Left cardiac atrium (tissue), 4 donors: ENCODE measurements around the gene MYO9A. TPM values are rescaled to one million over a fixed set of nuclear protein-coding genes. Genes with fewer than 3 reads are reported as not detected.
A peak's percentile ranks its signal among the peaks of the same experiment; 100 is the strongest.

Experiments
- ATAC-seq, 2 donors: fragments of 200-7000 bp; cut with Tn5 transposase; one replicate each; pipeline ENCODE4 v1.9.1; 2020; ENCODE audit warnings: mild to moderate bottlenecking in 2 of 2, moderate library complexity in 2 of 2
- DNase-seq: peaks from one replicate; pipeline ENCODE4 v3.0.0-alpha.2; 2020
- intact Hi-C, 2 donors: fragments of 100-400 bp; cut with DNase I; formaldehyde crosslinking; loops; one replicate each; pipeline versions ENCODE4 v1.14.1 to v1.15.1; 2022 to 2023
- total RNA-seq, 2 donors: library from RNA; stranded (reverse); fragmentation: NEBNext Ultra II Directional; extraction: Animal tissue kit (Norgen Biotek cat#: 25700); gene quantifications; one replicate each; pipeline ENCODE4 v1.2.1, GENCODE V29; 2021
- donor health status: DM: no; HTN: yes; CAD: no.
- donor health status: DM: no; HTN: yes; CAD: no; lungs with severe emphysema.
- donor health status: DM: yes; HTN: yes; CAD: no.
- donor health status: Dilated cardiomyopathy.

Gene MYO9A
- total RNA-seq, 2 donors from 2014 or later = 30.3 to 31.8 TPM

GRCh38 chr15:71781965-71782265, 336.0 kb downstream of the MYO9A start:
- ATAC-seq (no peak), DNase-seq (no peak)
- intact Hi-C loops = no loop called here

GRCh38 chr15:71781179-71781964, 336.6 kb downstream of the MYO9A start:
- intact Hi-C loops = no loop called here
- no peak for DNase-seq
- no peak for ATAC-seq

- DNase-seq (peak; percentile 43), ATAC-seq (peak; percentile 29 to 53)
- intact Hi-C loops = no loop called here
These were observed 337.6 kb downstream of the MYO9A start for GRCh38 chr15:71780115-71780976.

DNA sequence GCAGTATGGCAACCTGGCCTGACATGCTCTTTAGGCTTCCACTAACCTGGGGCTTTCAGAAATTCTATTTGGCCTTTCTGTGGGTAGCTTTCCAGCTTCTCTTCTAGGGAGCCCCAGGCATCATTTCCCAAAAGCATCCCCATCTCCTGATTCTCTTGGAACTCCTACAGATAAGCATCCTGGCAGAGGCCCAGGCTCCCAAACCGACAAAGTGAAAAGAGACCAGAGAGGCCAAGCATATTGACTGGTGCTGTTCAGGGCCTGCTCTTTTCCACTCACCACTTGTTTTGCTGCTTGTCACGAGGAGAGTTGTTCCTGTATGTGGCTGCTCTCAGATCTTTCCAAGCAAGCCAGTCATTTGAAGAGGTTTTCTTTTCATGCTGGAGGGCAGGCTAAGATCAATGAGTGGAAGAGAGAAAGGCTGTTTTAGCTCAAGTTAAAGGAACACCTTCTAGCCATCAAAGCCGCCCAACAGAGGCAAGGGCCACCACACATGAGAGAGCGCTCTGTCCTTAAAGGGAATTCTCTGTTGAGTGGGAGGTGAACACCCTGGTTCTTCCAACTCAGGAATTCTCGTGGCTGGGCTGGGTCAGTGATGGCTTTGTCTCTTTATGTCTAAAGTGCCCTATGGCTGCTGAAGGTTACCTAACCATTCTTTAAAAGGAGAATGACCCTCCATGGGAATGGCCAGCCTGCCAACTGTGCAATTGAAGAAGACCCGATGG, 338.7 kb downstream of the MYO9A start:
- no peak for DNase-seq
- intact Hi-C loops = no loop called here
- ATAC-seq = no peak

DNA sequence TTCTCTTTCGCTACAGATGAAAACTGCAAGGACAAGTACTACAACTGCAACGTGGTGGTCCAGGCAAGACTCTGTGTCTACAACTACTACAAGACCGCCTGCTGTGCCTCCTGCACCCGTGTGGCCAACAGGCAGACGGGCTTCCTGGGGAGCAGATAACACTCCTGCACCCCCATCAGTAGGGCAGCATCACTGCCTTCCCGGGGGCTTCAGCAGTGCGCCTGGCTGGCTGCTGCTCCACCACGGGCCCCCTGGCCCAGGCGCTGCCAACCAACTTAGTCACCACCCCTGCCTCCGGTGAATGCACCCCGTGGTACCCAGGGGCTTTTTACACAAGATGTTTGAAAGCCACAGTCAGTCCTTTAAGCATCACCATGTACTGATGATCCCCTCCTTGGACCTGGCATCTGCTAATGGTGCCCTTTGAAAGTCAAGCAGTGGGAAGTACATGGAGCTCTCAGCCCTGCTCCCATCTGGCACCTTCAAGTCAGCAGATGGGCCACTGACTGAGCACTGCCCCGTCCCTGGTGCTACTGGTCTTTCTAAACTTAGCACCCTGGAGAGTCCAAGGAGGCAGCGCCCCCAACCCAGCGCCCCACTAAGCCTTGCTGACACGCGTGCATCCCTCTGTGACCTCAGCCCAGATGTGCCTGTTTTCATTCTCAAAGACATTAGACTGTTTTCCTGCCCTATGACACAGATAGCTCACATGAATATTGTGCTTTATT, 340.6 kb downstream of the MYO9A start:
- DNase-seq (no peak), ATAC-seq (no peak)
- intact Hi-C loops = no loop called here

- intact Hi-C loops = no loop called here
- ATAC-seq (no peak), DNase-seq (no peak)
These were observed 341.6 kb downstream of the MYO9A start for GRCh38 chr15:71776304-71776703.

GRCh38 chr15:71775856-71776255, 342.1 kb downstream of the MYO9A start:
- DNase-seq = no peak
- ATAC-seq = no peak
- intact Hi-C loops = no loop called here

- ATAC-seq (no peak), DNase-seq (no peak)
- intact Hi-C loops = no loop called here
These were observed 344.6 kb downstream of the MYO9A start for GRCh38 chr15:71773206-71773859.

Other genes with a start within 250 kb of the MYO9A start
- gene SENP8, start 253 bp upstream of the MYO9A start, total RNA-seq = 1 to 10 TPM; 3.6 to 4.7 TPM
- not detected for gene GRAMD2A, start 79.6 kb upstream of the MYO9A start, total RNA-seq
- gene PKM, start 113.0 kb upstream of the MYO9A start, total RNA-seq = 1,000 to 10,000 TPM in 1 of 2 donors, 100 to 1,000 TPM in 1; 881 to 1,100 TPM
- gene PARP6, start 154.4 kb upstream of the MYO9A start, total RNA-seq = 10 to 100 TPM; 30.4 to 36.0 TPM
- 1 to 10 TPM in 1 of 2 donors, under 1 TPM in 1; 0.86 to 1.0 TPM for gene CELF6, start 202.0 kb upstream of the MYO9A start, total RNA-seq